ENCODE results near the gene SLC7A14.

The SLC7A14 gene

GRCh38 chr3:170585937-170586310, at the start of gene SLC7A14:
SLC7A14 (minus strand) TSS chr3:170586075; CDS start chr3:170526936, 59,139 bp downstream.
- DNase-seq (ENCODE audit: low read depth): no peak
- peak within 1 kb of the TSS; percentile 51 for H3K4me3 ChIP-seq (ENCODE audit: low read depth, low read length)

- DNase-seq (ENCODE audit: low read depth): no peak
- no peak overlapping the region for H3K4me3 ChIP-seq (ENCODE audit: low read depth, low read length)
Measured at GRCh38 chr3:170635385-170635735, 49.5 kb upstream of the SLC7A14 start.

GRCh38 chr3:170634663-170635384, 48.9 kb upstream of the SLC7A14 start:
- H3K4me3 ChIP-seq (ENCODE audit: low read depth, low read length): no peak overlapping the region
- no peak for DNase-seq (ENCODE audit: low read depth)

GRCh38 chr3:170633573-170633972, 47.7 kb upstream of the SLC7A14 start:
- no peak for DNase-seq (ENCODE audit: low read depth)
- no peak overlapping the region for H3K4me3 ChIP-seq (ENCODE audit: low read depth, low read length)

- no peak overlapping the region for H3K4me3 ChIP-seq (ENCODE audit: low read depth, low read length)
- no peak for DNase-seq (ENCODE audit: low read depth)
Measured at GRCh38 chr3:170632780-170633179, 46.9 kb upstream of the SLC7A14 start.

GRCh38 chr3:170631755-170632488, 46.0 kb upstream of the SLC7A14 start:
- H3K4me3 ChIP-seq (ENCODE audit: low read depth, low read length): no peak overlapping the region
- no peak for DNase-seq (ENCODE audit: low read depth)

- DNase-seq (ENCODE audit: low read depth): no peak
- H3K4me3 ChIP-seq (ENCODE audit: low read depth, low read length): no peak overlapping the region
Measured at GRCh38 chr3:170623524-170623923, 37.6 kb upstream of the SLC7A14 start.

- no peak overlapping the region for H3K4me3 ChIP-seq (ENCODE audit: low read depth, low read length)
- peak; percentile 89 for DNase-seq (ENCODE audit: low read depth)
Measured at GRCh38 chr3:170622369-170623159, 36.7 kb upstream of the SLC7A14 start.

GRCh38 chr3:170621256-170621655, 35.4 kb upstream of the SLC7A14 start:
- DNase-seq (ENCODE audit: low read depth): no peak
- no peak overlapping the region for H3K4me3 ChIP-seq (ENCODE audit: low read depth, low read length)

- DNase-seq (ENCODE audit: low read depth): peak; percentile 80
- H3K4me3 ChIP-seq (ENCODE audit: low read depth, low read length): no peak overlapping the region
Measured at GRCh38 chr3:170614214-170614966, 28.5 kb upstream of the SLC7A14 start.

GRCh38 chr3:170611751-170612150, 25.9 kb upstream of the SLC7A14 start:
- DNase-seq (ENCODE audit: low read depth): no peak
- no peak overlapping the region for H3K4me3 ChIP-seq (ENCODE audit: low read depth, low read length)

- H3K4me3 ChIP-seq (ENCODE audit: low read depth, low read length): no peak overlapping the region
- DNase-seq (ENCODE audit: low read depth): no peak
Measured at GRCh38 chr3:170610321-170610884, 24.5 kb upstream of the SLC7A14 start.

- no peak for DNase-seq (ENCODE audit: low read depth)
- no peak overlapping the region for H3K4me3 ChIP-seq (ENCODE audit: low read depth, low read length)
Measured at GRCh38 chr3:170608475-170608874, 22.6 kb upstream of the SLC7A14 start.

GRCh38 chr3:170606675-170607074, 20.8 kb upstream of the SLC7A14 start:
- H3K4me3 ChIP-seq (ENCODE audit: low read depth, low read length): no peak overlapping the region
- no peak for DNase-seq (ENCODE audit: low read depth)

- no peak for DNase-seq (ENCODE audit: low read depth)
- H3K4me3 ChIP-seq (ENCODE audit: low read depth, low read length): no peak overlapping the region
Measured at GRCh38 chr3:170605490-170605889, 19.6 kb upstream of the SLC7A14 start.

- DNase-seq (ENCODE audit: low read depth): no peak
- H3K4me3 ChIP-seq (ENCODE audit: low read depth, low read length): no peak overlapping the region
Measured at GRCh38 chr3:170603770-170604510, 18.1 kb upstream of the SLC7A14 start.

GRCh38 chr3:170602556-170602955, 16.7 kb upstream of the SLC7A14 start:
- no peak overlapping the region for H3K4me3 ChIP-seq (ENCODE audit: low read depth, low read length)
- DNase-seq (ENCODE audit: low read depth): no peak

- no peak overlapping the region for H3K4me3 ChIP-seq (ENCODE audit: low read depth, low read length)
- DNase-seq (ENCODE audit: low read depth): no peak
Measured at GRCh38 chr3:170600005-170600624, 14.2 kb upstream of the SLC7A14 start.
